Activated CD8-positive, alpha-beta memory T cell treated with anti-CD3 and anti-CD28 coated beads for 36 hours (primary cell): ENCODE measurements around the gene HDAC3. TPM values are rescaled to one million over a fixed set of nuclear protein-coding genes. Genes with fewer than 3 reads are reported as not detected.

Source experiments
- CTCF ChIA-PET: fragments of 350-600 bp; sonication (Branson Sonifier 250); formaldehyde crosslinking; loops from one replicate; lab custom pipeline; 2021; ENCODE audit warnings: antibody characterized with exemption; lab: Charles Lee
- POLR2A ChIA-PET: fragments of 350-600 bp; sonication (Branson Sonifier 250); formaldehyde crosslinking; loops from one replicate; lab custom pipeline; 2021; ENCODE audit warnings: antibody characterized with exemption; lab: Charles Lee
- total RNA-seq, 2 experiments: library from RNA; stranded (reverse); gene quantifications; one replicate each; pipeline ENCODE4 v1.2.3, GENCODE V29; 2021

The HDAC3 gene
- total RNA-seq, 2 experiments from 2014 or later: 86.3 to 92.9 TPM

- ChIA-PET CTCF (interaction anchor here (0.7 to 2.6 kb wide), 8 partner anchors 10 to 319 kb away, joined by 3 to 18 read pairs (median 3); partner anchors contain the start of gene FCHSD1), POLR2A (interaction anchor here (1.2 to 1.8 kb wide), 2 partner anchors 23 to 50 kb away, joined by 4 to 5 read pairs; partner anchors contain the start of gene DIAPH1)
Observed at GRCh38 chr5:141641634-141642267, 5.1 kb upstream of the HDAC3 start.

- CTCF ChIA-PET: interaction anchor here (2.6 kb wide), 1 partner anchor 48 kb away, joined by 18 read pairs; no protein-coding TSS in a partner anchor
- POLR2A ChIA-PET: interaction anchor here (1.2 to 1.8 kb wide), 2 partner anchors 22 to 48 kb away, joined by 4 to 5 read pairs; partner anchors contain the start of gene DIAPH1
Observed at GRCh38 chr5:141640698-141641097, 4.0 kb upstream of the HDAC3 start.

GRCh38 chr5:141640051-141640415 is 3.4 kb upstream of the HDAC3 start:
- CTCF ChIA-PET: interaction anchor here (1.0 kb wide), 1 partner anchor 10 kb away, joined by 4 read pairs; no protein-coding TSS in a partner anchor
- POLR2A ChIA-PET: no interaction called here

GRCh38 chr5:141639357-141640050 is 2.9 kb upstream of the HDAC3 start:
- POLR2A ChIA-PET: no interaction called here
- CTCF ChIA-PET: interaction anchor here (1.0 to 6.8 kb wide), 3 partner anchors 10 to 46 kb away, joined by 4 to 54 read pairs (median 15); partner anchors contain the start of gene FCHSD1

- ChIA-PET POLR2A (interaction anchor here (0.7 kb wide), 1 partner anchor 55 kb away, joined by 3 read pairs; no protein-coding TSS in a partner anchor), CTCF (interaction anchor here (3.2 to 7.0 kb wide), 4 partner anchors 12 to 45 kb away, joined by 11 to 56 read pairs (median 34); partner anchors contain the start of genes DIAPH1 and FCHSD1)
Observed at GRCh38 chr5:141638771-141639170, 2.1 kb upstream of the HDAC3 start.

- ChIA-PET CTCF (interaction anchor here (0.8 to 7.0 kb wide), 12 partner anchors 11 to 324 kb away, joined by 3 to 56 read pairs (median 6); partner anchors contain the start of genes DIAPH1 and FCHSD1), POLR2A (interaction anchor here (0.5 to 3.2 kb wide), 10 partner anchors 9 to 466 kb away, joined by 3 to 34 read pairs (median 4); partner anchors contain the start of genes DELE1, DIAPH1 and FCHSD1)
Observed at GRCh38 chr5:141637767-141638419, 1.2 kb upstream of the HDAC3 start.

- ChIA-PET POLR2A (interaction anchor here (0.5 to 3.2 kb wide), 13 partner anchors 9 to 1103 kb away, joined by 3 to 34 read pairs (median 5); partner anchors contain the start of genes DELE1, DIAPH1, FCHSD1 and NDFIP1), CTCF (interaction anchor here (0.6 to 7.0 kb wide), 14 partner anchors 8 to 324 kb away, joined by 3 to 56 read pairs (median 5); partner anchors contain the start of genes DIAPH1 and FCHSD1)
Observed at GRCh38 chr5:141637123-141637766, 596 bp upstream of the HDAC3 start.

- POLR2A ChIA-PET: interaction anchor here (1.1 to 3.2 kb wide), 4 partner anchors 11 to 62 kb away, joined by 3 to 34 read pairs (median 9); partner anchors contain the start of gene DIAPH1
- CTCF ChIA-PET: interaction anchor here (1.2 to 7.0 kb wide), 5 partner anchors 12 to 72 kb away, joined by 3 to 56 read pairs (median 11); partner anchors contain the start of gene DIAPH1
Observed at GRCh38 chr5:141636106-141636412, 590 bp downstream of the HDAC3 start.

GRCh38 chr5:141635646-141636045 is 1.0 kb downstream of the HDAC3 start:
- ChIA-PET CTCF (interaction anchor here (1.0 to 7.0 kb wide), 6 partner anchors 12 to 72 kb away, joined by 3 to 56 read pairs (median 9); partner anchors contain the start of gene DIAPH1), POLR2A (interaction anchor here (1.1 to 3.2 kb wide), 3 partner anchors 17 to 62 kb away, joined by 3 to 34 read pairs (median 14); partner anchors contain the start of gene DIAPH1)

- ChIA-PET CTCF (interaction anchor here (1.0 to 7.0 kb wide), 5 partner anchors 11 to 67 kb away, joined by 3 to 56 read pairs (median 5); partner anchors contain the start of gene DIAPH1), POLR2A (interaction anchor here (0.8 to 1.3 kb wide), 3 partner anchors 9 to 16 kb away, joined by 3 to 4 read pairs (median 3); partner anchors contain the start of gene DIAPH1)
Observed at GRCh38 chr5:141634720-141635119, 1.9 kb downstream of the HDAC3 start.

GRCh38 chr5:141633871-141634561 is 2.6 kb downstream of the HDAC3 start:
- POLR2A ChIA-PET: interaction anchor here (1.2 to 1.3 kb wide), 2 partner anchors 8 to 15 kb away, joined by 3 to 4 read pairs; partner anchors contain the start of gene DIAPH1
- CTCF ChIA-PET: interaction anchor here (0.6 to 7.0 kb wide), 7 partner anchors 10 to 109 kb away, joined by 3 to 56 read pairs (median 5); partner anchors contain the start of gene DIAPH1

GRCh38 chr5:141632650-141633049 is 4.0 kb downstream of the HDAC3 start:
- CTCF ChIA-PET: interaction anchor here (0.8 to 7.0 kb wide), 4 partner anchors 14 to 1443 kb away, joined by 3 to 56 read pairs (median 30); partner anchors contain the start of gene DIAPH1
- POLR2A ChIA-PET: interaction anchor here (0.6 kb wide), 2 partner anchors 41 to 1802 kb away, joined by 4 read pairs; no protein-coding TSS in a partner anchor

- CTCF ChIA-PET: interaction anchor here (0.7 to 1.7 kb wide), 5 partner anchors 9 to 68 kb away, joined by 3 to 4 read pairs (median 3); no protein-coding TSS in a partner anchor
- POLR2A ChIA-PET: no interaction called here
Observed at GRCh38 chr5:141630570-141631140, 6.0 kb downstream of the HDAC3 start.

GRCh38 chr5:141628175-141628788 is 8.4 kb downstream of the HDAC3 start:
- POLR2A ChIA-PET: no interaction called here
- CTCF ChIA-PET: interaction anchor here (1.2 to 2.3 kb wide), 2 partner anchors 9 to 36 kb away, joined by 6 to 14 read pairs; partner anchors contain the start of gene DIAPH1

GRCh38 chr5:141623611-141624010 is 13.0 kb downstream of the HDAC3 start:
- ChIA-PET POLR2A (no interaction called here), CTCF (interaction anchor here (0.8 to 6.3 kb wide), 3 partner anchors 12 to 255 kb away, joined by 3 to 32 read pairs (median 3); partner anchors contain the start of gene PCDH1)

- CTCF ChIA-PET: interaction anchor here (0.8 to 6.3 kb wide), 4 partner anchors 12 to 255 kb away, joined by 3 to 32 read pairs (median 3); partner anchors contain the start of gene PCDH1
Observed at GRCh38 chr5:141623186-141623585, 13.5 kb downstream of the HDAC3 start.

More at GRCh38 chr5:141623186-141623585, 13.5 kb downstream of the HDAC3 start:
- POLR2A ChIA-PET: interaction anchor here (0.8 kb wide), 1 partner anchor 12 kb away, joined by 3 read pairs; no protein-coding TSS in a partner anchor
